Measurements from ENCODE around the gene ZNF768.
"Not testable (repeated sequence)": the region's sequence is repeated elsewhere in the genome, so short reads cannot be mapped to it uniquely, and the experiment has no call there.

The ZNF768 gene

DNA sequence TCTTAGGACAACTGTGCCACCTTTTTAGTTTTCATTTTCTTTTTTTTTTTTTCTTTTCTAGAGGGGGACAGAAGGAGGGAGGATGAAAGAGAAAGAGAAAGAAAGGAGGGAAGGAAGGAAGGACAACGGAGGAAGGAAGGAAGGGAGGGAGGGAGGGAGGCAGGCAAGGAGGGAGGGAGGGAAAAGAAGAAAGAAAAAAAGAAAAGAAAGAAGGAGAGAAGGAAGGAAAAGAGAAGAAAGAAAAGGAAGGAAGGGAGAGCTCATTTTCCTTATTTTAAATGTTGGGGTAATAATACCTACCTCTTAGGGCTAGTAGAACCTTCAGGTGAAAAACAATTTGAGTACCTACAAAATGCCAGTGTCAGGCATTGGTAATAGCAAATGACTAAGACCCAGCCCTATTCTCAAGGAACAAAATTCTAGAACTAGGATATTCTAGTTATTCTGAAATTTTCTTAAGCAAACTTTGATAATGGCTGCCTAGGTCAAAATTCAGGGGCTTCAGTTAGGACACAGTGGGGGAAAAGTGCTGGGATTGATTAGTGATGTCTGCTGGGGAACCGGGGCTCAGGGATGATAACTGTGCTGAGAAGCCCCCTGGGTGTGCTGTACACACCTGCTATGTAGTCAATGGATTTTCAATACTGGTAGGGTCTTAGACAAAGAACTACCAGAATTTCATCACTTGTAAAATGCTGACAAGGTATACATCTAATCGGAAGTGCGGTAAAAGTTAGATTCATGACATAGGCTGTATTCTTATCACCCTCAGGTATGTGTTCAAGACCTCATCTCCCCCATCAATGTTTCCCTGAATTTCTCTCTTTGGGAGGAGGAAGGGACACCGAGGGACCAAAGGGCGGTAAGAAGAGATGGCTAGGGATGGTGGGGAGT lies 22.7 kb downstream of the ZNF768 start:
- no peak for DNase-seq

DNA sequence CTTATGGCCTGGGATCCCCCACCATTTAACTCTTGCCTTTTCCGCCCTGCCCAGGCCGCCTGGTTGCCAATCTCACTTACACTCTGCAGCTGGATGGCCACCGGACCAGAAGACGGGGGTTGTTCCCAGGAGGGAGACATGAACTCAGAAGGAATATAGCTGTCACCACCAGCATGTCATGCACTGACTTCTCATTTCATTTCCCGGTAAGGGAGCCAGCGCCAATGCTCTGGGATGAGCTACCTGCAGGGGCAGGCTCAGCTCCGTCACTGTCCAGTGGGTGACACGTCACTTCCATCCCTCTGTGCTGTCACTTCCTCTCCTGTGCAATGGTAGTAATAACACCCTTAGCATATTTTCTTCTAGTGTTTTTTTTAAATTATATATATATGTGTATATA lies 27.1 kb downstream of the ZNF768 start:
- no peak for DNase-seq

DNA sequence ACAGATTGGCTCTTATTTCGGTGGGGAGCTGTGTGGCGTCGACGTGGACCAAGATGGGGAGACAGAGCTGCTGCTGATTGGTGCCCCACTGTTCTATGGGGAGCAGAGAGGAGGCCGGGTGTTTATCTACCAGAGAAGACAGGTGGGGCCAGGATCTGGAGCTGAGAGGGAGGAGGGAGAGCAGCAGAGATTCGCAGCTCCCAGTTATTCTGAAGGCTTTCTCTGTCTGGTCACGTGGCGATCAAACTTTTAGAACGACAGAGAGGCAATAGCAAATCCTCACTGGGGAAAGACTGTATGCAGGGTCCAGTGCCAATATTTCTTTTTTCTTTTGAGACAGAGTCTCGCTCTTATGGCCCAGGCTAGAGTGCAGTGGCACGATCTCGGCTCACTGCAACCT lies 31.7 kb downstream of the ZNF768 start:
- no peak for DNase-seq

DNA sequence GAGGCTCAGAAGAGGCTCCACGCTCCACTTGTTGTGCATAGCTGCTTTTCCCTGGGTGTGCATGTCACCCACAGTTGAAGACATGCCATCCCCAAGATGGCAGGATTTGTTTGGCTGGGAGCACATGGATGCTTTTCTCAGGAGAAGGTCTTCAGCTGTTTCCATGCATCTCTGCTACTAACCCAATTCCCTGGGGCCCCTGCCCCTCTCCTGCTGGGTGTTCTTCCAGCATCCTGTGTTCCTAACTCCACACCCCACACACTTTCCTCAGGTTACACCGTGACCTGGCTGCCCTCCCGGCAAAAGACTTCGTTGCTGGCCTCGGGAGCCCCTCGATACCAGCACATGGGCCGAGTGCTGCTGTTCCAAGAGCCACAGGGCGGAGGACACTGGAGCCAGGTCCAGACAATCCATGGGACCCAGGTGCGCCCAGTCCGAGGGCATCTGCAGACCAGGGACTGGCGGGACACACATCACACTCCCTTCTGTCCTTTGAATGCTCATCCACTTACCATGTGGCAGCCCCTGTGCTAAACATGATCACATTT lies 32.4 kb downstream of the ZNF768 start:
- DNase-seq: no peak

DNA sequence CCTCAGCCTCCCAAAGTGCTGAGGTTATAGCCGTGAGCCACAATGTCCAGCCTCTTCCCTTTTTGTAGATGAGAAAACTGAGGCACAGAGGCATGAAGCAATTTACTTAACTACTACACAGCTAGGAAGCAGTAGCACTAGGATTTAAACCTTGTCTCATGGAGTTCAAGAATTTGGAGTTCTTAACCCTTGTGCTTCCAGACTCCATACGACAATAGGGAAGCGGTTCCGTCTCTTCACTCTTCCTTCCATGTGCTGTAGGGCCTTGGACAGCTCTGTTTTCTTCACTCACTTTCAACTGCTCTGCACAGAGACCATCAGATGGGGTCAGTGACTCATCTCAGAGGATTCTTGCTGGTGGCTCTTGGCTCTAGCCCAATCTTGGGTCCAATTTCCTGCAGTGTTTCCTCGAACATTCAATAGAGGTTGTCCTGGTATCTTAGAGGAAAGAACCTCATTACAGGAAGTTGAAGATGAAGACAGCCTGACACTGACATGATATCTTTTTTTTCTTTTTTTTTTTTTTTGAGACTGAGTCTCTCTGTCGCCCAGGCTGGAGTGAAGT lies 34.5 kb downstream of the ZNF768 start:
- DNase-seq: no peak

DNA sequence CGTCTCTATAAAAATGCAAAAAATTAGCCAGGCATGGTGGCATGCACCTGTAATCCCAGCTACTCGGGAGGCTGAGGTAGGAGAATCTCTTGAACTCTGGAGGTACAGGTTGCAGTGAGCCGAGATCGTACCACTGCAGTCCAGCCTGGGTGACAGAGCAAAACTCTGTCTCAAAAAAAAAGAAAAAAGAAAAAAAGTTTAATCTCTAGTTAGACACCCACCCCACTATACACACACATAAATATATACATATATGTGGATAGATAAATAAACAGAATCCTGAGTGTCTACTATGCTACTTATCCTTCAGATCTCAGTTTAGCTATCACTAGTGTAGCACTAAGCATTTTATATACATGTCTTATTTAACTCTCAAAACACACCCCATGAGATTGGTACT lies 35.1 kb downstream of the ZNF768 start:
- no peak for DNase-seq

DNA sequence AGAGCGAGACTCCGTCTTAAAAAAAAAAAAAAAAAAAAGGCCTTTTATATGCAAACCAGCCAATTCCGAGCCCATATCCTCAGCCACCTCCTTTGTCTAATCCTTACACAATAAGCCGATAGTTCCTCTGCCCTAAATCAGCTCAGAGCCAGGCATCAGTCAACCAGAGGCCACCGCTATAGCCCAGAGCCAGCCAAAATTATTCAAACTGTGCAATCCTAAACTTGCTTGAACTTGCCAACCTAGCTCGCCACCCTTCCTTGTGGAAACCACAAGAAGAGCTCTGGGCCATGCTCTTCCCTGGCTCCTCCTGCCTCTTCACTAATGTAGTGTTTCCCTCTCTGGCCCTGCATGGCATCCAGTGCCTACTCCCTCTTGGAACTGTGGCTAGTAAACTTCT lies 36.2 kb downstream of the ZNF768 start:
- no peak for DNase-seq

DNA sequence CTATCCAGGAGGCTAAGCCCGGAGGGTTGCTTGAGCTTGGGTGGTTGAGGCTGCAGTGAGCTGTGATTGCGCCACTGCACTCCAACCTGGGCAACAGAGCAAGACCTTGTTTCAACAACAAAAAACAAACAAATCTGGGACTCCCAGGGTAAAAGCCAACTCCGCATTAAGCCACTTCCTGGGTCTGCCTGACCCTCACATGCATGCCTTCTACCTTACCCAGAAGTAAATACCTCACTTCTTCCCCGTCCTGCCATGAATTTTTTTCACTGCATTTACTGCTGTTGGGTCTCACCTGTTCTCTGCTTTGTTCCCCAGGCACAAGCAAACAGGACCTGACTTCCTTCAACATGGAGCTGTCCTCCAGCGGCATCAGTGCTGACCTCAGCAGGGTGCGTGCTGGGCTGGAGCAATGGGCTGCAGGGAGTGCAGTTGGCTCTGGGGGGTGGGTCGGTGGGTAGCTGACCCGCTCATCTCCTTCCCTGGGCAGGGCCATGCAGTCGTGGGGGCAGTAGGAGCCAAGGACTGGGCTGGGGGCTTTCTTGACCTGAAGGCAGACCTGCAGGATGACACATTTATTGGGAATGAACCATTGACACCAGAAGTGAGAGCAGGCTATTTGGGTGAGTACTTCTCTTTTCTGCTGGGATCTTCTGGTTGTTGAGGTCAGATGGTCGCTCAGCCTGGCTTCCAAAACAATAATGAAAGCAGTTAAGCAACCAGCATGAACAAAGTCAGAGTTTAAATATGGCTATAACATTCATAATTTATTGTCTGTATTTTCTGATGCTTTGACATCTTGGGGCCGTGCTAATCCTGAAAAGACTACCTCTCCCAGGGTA lies 37.4 kb downstream of the ZNF768 start:
- DNase-seq: no peak

DNA sequence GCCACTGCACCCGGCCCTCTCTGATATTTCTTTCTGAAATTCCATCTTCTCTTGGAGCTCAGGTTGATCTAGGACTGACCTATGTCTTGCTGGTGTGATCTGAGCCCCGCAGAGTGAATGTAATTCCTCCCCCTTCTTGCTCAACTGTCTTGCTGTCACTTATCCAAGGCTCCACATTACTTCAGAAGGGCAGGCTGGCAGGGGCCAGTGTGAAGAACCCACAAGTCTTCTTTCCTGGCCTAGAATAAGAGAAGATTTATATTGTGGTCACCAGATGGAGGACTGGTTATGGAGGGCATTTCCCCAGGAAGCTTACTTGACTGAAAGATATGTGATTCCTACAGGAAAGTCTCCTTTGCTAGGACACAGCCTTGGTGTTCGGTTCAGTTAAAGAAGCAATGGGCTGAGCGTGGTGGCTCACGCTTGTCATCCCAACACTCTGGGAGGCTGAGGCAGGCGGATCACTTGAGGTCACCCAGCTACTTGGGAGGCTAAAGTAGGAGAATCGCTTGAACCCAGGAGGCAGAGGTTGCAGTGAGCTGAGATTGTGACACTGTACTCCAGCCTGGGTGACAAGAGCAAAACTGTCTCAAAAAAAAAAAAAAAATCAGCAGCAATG lies 40.4 kb downstream of the ZNF768 start:
- DNase-seq: no peak

DNA sequence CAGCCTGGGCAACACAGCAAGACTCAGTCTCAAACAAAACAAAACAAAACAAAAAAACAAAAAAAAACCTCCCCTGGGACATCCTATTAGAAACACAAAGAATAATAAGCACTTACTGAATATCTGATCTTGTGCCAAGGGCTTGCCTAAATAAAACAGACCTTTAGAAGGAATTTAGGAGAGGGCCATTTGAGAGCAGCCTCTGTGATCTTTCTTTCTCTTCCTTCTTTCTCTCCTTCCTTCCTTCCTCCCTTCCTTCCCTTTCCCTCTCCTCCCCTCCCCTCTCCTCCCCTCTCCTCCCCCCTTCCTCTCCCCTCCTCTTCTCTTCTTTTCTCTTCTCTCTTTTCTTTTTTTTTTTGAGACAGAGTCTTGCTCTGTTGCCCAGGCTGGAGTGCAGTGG lies 41.5 kb downstream of the ZNF768 start:
- no peak for DNase-seq

DNA sequence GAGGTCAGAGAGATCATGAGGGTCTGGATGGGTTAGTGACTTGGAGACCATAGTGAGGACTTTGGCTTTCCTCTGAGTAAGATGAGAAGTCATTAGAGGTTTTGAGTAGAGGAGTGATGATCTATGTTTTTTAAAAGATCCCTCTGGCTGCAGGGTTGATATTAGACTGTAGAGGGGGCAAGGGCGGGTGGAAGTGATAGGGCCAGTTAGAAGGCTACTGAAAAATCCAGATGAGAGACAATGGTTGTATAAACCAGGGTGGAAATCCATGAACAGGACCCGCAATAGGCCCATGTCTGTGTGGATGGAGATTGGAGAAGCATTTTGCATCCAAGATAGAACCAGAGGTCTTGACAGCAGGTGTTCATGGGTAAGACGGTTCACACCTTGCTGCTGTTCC lies 44.0 kb downstream of the ZNF768 start:
- no peak for DNase-seq

DNA sequence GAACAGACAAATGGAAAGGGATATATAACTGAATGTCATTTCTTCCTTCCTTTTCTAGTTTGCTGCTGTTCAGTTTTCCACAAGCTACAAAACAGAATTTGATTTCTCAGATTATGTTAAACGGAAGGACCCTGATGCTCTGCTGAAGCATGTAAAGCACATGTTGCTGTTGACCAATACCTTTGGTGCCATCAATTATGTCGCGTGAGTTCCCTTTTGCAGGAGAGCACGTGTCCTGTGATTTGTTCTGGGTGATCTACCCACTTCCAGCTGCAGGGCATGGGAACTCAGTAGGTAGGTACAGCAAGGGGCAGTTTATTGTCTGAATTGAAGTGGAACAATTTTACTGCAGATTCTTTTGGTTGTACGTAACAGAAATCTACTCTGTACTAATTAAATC lies 45.0 kb downstream of the ZNF768 start:
- DNase-seq: no peak

DNA sequence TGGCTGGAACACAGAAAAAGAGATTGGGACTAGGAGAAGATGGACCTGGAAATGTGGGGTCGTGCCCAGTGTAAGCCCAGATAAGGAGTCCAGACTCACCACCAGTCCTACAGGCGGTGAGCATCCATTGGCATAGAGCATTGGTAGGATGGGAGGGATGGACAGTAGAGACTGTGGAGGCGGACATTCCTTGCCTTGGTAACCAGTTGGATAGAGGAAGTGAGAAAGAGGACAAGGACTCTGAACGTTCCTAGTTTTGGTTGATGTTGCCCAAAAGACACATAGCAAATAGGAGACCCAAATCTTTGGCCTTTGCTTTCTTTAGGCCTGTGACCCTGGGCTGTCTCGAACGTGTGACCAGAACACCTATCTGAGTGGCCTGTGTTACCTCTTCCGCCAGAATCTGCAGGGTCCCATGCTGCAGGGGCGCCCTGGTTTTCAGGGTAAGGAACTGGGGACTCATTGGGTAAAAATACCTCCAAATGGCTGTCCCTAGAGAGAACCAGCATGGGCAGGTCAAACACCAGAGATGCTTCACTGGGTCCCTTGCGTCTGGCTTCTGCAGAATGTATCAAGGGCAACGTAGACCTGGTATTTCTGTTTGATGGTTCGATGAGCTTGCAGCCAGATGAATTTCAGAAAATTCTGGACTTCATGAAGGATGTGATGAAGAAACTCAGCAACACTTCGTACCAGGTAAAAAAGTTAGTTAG lies 47.4 kb downstream of the ZNF768 start:
- no peak for DNase-seq

DNA sequence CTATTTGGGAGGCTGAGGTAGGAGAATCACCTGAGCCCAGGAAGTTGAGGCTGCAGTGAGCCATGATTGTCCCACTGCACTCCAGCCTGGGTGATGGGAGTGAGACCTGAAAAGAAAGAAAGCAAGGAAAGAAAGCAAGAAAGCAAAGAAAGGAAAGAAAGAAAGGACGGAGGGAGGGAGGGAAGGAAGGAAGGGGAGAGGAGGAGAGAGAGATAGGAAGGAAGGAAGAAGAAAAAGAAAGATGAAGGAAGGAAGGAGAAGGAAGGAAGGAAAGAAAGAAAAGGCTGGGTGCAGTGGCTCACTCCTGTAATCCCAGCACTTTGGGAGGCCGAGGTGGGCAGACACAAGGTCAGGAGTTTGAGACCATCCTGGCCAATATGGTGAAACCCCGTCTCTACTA lies 48.6 kb downstream of the ZNF768 start:
- DNase-seq: not testable (repeated sequence)

DNA sequence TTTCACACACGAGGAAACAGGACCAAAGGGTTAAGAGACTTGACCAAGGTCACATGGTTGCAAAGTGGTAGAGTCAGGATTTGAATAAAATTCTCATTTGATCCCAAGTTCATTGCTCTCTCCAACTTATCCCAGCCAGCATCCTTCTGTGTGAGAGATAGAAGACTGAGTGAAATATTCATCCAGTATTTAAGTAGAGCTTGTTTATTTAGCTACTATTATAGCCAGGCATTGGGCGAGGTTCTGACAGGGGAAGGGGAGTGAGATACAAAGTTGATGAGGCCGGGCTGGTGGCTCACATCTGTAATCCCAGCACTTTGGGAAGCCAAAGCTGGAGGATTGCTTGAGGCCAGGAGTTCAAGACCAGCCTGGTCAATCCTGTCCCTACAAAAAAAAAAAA lies 49.4 kb downstream of the ZNF768 start:
- no peak for DNase-seq

DNA sequence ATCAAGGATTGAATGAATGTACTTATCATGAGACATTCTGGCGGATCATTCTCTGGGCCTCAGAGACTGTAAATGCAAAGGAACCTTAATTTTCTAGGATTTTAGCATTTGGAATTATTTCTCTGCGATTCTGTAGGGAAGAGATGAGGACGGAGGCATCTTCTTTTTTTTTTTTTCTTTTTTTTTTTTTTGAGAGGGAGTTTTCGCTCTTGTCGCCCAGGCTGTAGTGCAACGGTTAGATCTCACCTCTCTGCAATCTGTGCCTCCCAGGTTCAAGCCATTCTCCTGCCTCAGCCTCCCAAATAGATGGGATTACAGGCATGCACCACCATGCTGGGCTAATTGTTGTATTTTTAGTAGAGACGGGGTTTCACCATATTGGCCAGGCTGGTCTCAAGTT lies 51.7 kb downstream of the ZNF768 start:
- DNase-seq: no peak

DNA sequence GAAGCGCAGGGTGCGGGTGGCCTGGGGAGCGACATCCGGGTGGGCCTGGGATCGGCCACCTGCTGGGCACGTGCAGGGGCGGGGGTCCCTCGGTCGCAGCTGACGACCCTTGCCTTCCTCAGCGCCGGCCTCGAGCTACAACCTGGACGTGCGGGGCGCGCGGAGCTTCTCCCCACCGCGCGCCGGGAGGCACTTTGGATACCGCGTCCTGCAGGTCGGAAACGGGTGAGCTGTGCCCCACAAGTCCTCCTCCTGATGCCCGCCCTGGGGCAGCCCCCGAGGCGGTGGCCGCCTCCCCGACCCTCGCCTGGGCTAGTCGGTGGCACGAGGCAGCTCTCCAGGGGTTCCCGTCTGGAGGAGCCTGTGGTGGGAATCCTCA lies 52.3 kb downstream of the ZNF768 start:
- DNase-seq: no peak

Data from NCI-H1417 treated with DMSO at 0.1 percent for 48 hours (cell line).